HG02678 (cell line): ENCODE results near the gene CLCF1.

Experiments used
- ATAC-seq: cut with Tn5 transposase; IDR thresholded peaks from one replicate; pipeline ENCODE4 v1.9.1; 2021; ENCODE audit warnings: mild to moderate bottlenecking, moderate library complexity; ENCODE audit not compliant: unreplicated experiment

Gene CLCF1

GRCh38 chr11:67372993-67373647 lies at the start of gene CLCF1:
Gene CLCF1 (minus strand): TSS chr11:67373598. CDS start chr11:67373539, 59 bp downstream.
- ATAC-seq: peak; percentile 12

DNA sequence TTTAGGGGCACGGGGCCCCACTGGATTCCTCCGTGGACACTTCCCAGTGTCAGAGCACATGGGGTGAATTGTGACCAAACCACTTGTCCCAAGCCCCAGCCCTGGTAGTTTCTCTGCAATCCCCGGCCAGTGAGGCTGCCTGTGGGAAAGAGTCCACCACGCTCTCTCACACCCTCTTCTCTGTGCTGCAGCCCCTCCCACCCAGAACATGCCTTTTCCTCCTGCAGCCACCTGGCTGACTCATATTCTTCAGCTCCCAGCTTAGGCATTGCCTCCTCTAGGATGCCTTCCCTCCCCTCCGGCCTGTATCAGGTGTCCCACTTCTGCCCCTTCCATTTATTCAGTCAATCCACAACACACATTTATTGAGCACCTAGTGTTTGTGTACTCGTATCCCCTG lies 49.5 kb upstream of the CLCF1 start:
- no peak for ATAC-seq

- no peak for ATAC-seq
These were observed 48.1 kb upstream of the CLCF1 start for GRCh38 chr11:67421430-67422031.

- peak; percentile 87 for ATAC-seq
These were observed 47.4 kb upstream of the CLCF1 start for GRCh38 chr11:67420646-67421429.

- no peak for ATAC-seq
These were observed 46.8 kb upstream of the CLCF1 start for GRCh38 chr11:67420147-67420645.

GRCh38 chr11:67419325-67420049 lies 46.1 kb upstream of the CLCF1 start:
- no peak for ATAC-seq

DNA sequence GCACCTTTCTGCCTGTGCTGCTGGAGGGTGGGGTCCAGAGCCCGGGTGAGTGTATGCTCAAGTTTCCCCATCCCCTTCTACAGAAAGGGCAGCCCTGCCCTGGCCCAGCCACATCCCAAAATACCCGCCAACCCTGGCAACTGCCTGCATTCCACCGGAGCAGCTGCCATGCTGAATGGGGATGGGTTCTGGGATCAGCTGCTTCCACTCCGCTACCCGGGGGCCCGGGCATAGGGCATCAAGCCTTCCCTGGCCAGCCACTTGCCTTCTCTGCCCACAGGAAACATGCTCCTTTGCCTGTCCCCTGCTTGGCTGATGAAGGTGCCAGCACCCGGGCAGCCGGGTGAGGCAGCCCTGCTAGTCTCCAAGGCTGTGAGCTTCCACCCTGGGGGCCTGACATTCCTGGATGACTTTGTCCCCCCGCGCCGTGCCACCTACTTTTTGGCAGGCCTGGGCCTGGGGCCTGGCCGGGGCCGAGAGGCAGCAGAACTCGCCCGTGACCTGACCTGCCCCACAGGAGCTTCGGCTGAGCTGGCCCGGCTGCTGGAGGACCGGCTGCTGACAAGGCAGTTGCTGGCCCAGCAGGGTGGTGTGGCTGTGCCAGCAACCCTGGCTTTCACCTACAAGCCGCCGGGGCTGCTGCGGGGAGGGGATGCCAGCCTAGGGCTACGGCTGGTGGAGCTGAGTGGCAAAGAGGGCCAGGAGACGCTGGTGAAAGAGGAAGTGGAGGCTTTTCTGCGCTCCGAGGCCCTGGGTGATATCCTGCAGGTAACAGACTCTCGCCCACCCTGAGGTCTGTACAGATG lies 45.3 kb upstream of the CLCF1 start:
- no peak for ATAC-seq

DNA sequence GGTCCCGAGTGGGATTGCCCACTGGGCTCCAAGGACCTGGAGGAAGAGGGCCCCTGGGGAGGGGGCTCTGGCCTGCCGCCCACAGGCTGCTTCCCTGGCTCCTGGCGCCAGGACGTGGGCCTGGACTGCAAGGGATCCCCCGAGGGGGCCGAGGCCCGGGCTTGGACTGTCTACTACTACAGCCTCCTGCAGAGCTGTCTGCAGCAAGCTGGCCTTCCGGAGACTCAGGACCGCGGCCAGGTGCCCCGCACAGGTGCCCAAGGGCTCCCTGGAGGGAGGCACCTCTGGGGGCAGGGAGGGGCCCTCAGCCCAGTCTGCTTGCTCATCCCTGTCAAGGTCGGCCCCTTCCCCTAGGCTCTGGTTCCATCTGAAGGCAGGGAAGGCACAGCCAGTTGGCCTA lies 44.0 kb upstream of the CLCF1 start:
- no peak for ATAC-seq

DNA sequence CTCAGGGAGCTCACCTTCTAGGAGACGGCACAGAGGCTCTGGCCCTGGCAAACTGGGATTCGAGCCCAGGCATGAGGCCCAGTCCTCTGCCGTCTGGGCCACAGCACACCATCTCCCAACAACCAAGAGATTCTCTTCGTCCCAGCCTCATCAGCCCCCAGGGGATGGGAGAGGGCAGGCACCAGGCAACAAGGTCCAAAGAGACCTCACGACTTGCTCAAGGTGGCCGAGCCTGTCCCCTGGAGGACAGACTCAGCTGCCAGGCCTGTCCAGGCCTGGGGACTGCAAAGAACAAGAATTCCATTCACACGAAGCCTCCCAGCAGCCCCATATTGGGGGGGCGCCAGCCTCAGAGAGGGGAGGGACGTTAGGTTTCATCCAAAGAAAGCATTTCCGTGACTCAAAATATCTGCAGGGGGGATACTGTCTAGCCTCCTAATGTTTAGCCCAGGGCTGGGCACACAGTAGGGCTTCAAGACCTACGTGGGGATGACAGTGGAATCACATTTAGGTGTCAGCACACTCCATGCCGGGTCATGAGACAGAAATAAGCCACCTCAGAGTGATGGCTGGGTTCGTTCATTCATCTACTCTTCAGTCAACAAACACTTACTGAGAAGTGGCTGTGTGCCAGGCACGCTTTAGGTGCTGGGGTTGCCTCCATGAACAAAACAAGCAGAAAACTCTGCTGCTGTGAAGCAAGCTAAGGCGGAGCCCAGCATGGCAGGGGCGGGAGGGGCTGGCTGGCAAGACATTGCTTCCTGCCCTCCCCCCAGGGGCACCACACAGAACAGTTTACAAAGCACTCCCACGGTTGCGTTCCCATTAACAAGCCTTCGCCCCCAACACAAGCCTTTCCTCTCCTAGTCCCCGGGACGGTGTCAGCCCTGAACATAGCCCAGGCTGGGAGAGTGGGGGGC lies 43.3 kb upstream of the CLCF1 start:
- no peak for ATAC-seq

- no peak for ATAC-seq
These were observed 42.3 kb upstream of the CLCF1 start, which contains the start of gene CARNS1 for GRCh38 chr11:67415501-67416304. Gene CARNS1 (plus strand): TSS chr11:67415678. CDS start chr11:67416200, 522 bp downstream.

DNA sequence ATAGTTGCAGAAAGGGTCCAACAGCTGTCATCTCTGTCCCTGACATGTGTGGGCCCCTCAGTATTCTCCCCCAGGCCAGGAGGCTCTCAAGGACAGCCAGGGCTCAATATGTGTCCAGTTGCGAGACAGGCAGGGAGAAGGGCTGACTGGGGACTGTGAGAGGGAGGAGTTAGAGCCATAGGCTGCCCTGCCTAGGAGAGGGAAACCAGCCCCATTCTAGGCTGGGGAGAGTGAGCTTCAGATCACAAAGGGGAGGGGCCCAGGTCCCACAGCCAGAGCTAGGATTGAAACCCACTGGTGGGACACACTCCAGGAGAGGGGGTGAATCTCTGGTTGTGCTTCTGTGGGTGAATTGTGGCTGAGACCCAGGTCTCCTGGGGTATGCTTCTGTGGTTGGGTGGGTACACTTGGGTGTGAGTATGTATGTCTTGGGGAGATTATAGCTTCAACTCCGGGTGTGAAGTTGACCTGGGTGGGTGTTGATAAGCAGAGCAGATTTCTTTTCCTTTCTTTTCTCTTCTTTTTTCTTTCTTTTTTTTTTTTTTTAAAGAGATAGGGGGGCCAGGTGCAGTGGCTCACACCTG lies 40.0 kb upstream of the CLCF1 start:
- no peak for ATAC-seq

DNA sequence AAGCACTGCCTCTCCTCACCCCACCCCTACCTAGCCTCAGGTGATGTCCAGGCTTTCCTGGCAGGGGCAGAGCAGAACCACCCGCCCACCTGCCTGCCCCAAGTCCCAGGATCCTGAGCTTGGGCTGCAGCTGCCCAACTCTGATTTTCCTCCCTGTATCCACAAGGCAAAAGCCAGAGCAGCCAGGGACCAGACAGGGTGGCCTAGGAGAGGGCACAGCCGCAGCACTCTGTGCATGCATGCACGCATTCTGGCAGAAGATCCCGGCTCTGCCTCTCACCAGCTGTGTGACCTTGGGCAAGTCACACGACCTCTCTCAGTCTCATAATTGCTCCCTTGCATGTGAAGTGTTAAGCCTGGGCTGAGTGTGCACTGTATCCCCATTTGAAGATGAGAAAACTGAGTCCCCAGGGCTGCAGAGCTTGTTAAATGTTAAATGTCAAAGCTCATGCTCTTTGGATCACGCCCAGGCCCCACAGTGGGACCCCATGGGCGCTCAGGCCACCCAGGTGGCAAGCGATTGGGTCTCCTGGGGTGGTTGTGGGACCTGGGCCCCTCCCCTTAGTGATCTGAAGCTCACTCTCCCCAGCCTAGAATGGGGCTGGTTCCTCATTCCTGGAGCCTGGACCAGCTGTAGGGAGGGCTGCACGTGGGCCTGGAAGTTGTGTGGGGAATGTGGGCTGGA lies 39.2 kb upstream of the CLCF1 start:
- ATAC-seq: no peak

GRCh38 chr11:67411785-67412152 lies 38.4 kb upstream of the CLCF1 start:
- ATAC-seq: no peak

DNA sequence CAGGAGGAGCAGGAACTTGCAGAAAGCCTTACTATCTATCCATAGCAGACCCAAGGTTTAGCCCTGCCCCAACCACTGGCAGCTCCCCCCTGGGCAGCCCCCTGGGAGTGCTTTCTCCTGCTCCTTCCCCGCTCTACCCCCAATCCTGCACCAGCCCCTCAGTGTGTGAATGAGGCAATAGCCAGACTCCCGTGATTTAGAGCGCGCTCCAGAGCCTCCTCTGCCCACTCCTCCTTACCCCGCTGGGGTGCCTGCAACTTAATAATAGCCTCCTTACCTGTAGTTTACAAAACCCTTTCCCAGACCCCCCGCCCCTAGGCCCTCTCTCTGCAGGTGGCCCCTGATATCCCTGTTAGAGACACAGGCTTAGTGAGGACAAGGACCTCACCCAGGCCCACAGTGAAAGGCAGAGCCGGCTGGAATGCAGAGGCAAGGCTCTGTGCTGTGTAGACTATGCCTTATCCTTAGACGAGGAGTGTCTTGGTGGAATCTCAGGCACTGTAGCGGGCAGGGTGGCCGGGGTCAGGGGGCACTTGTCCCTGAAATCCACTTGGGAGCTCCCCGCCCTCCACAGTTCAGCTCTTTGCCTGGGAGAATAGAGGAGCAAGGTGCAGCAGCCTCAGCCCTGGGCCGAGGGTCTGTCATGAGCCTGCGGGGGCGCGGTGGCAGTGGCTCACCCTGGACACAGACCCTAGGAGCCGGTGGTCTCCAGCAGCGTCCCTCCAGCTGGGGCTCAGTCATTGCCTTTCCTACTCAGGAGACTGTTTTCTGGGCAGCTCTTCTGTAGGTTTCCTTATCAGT lies 37.8 kb upstream of the CLCF1 start:
- no peak for ATAC-seq

- ATAC-seq: no peak
These were observed 37.0 kb upstream of the CLCF1 start for GRCh38 chr11:67410369-67410831.

DNA sequence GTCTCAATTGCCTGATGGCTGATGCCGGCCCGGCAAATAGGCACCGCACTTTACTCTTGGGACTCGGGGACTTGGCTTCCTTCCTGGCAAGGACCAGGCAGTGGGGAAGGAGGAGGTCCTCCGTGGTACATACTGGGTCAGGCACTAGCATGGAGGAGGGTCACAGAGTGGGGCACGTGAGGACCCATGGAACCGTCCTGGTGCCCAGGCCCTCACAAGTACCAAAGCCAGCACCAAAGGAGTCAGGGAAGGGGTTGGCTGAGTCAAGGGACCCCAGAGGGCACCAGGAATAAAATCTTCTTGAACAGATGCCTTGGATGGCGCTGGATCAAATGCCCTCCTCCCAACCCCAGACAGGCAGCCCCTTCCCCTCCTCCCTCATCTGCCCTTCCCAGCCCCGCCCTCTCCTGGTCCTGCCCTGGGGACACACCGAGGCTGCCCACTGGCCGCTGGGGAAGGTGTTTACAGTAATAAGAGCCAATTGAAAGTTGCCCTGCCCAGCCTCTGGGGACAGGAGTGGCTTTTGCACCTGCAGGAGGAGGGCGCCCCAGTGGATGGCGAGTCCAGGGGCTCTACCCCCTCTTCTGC lies 36.5 kb upstream of the CLCF1 start:
- no peak for ATAC-seq
